Adrenal gland (tissue), 12 donors: ENCODE results near the gene PARVA. TPM values are rescaled to one million over a fixed set of nuclear protein-coding genes. Genes with fewer than 3 reads are reported as not detected.

Source experiments
- DNase-seq, 7 donors: peaks; one replicate each; pipeline ENCODE4 v3.0.0-alpha.2; 2019 to 2020
- H3K27ac ChIP-seq, 5 donors: fragments of 200-600 bp; sonication (generic) in 4 of 5; 1 replicate in 3 of 5; 2 replicates in 2 of 5; pipeline versions ENCODE4 v1.5.1 to v1.8.0; 2016 to 2020; ENCODE audit warnings: mild to moderate bottlenecking in 1 of 5
- H3K27me3 ChIP-seq: fragments of 200-600 bp; 2 replicates; pipeline ENCODE4 v1.8.0; 2021
- H3K36me3 ChIP-seq, 2 donors: fragments of 200-600 bp; replicated peaks in 1 of 2; 1 replicate in 1 of 2; 2 replicates in 1 of 2; pipeline versions ENCODE4 v1.5.1 to v1.8.0; 2018 to 2022
- H3K4me1 ChIP-seq, 2 donors: fragments of 200-600 bp; replicated peaks in 1 of 2; 1 replicate in 1 of 2; 2 replicates in 1 of 2; pipeline versions ENCODE4 v1.5.1 to v1.8.0; 2018 to 2021
- H3K4me3 ChIP-seq, 4 donors: fragments of 200-600 bp; sonication (generic) in 3 of 4; one replicate each; pipeline ENCODE4 v1.5.1; 2016 to 2018
- H3K9me3 ChIP-seq, 3 donors: fragments of 200-600 bp; sonication (generic) in 1 of 3; replicated peaks in 1 of 3; 1 replicate in 2 of 3; 2 replicates in 1 of 3; pipeline versions ENCODE4 v1.5.1 to v1.8.0; 2016 to 2021
- CTCF ChIP-seq, 6 experiments: fragments of 450-650 bp in 4 of 6; fragments of 200-600 bp in 2 of 6; sonication (generic) in 1 of 6; IDR thresholded peaks; 1 replicate in 5 of 6; 2 replicates in 1 of 6; pipeline versions ENCODE4 v1.5.1 to v1.8.0; 2016 to 2021; ENCODE audit warnings: antibody characterized with exemption in 6 of 6, mild to moderate bottlenecking in 2 of 6, moderate library complexity in 1 of 6
- POLR2A ChIP-seq, 2 donors: fragments of 450-650 bp; IDR thresholded peaks; one replicate each; pipeline ENCODE4 v1.6.1; 2017; ENCODE audit warnings: antibody characterized with exemption in 2 of 2, mild to moderate bottlenecking in 2 of 2, moderate library complexity in 1 of 2
- WGBS, 4 donors: extraction: QIAGEN DNeasy Blood & Tissue Kit in 2 of 4; methylation state at CpG; one replicate each; pipeline versions ENCODE4 v1.1.5 to v1.1.7; 2013 to 2017; 5-methylcytosine and 5-hydroxymethylcytosine counted together
- intact Hi-C, 2 donors: fragments of 100-400 bp; cut with DNase I; formaldehyde crosslinking; loops; one replicate each; pipeline versions ENCODE4 v1.14.1 to v1.15.0; 2022 to 2023
- polyA plus RNA-seq, 3 donors: library from polyadenylated mRNA; stranded (reverse); fragments of 200-250 nt in 2 of 3; fragments of 350-450 nt in 1 of 3; fragmentation: Illumina TruSeq in 1 of 3; extraction: RNeasy Lipid Tissue Mini Kit (QIAGEN cat#74804) in 1 of 3; gene quantifications; one replicate each; pipeline ENCODE4 v1.2.3, GENCODE V29; 2013 to 2014
- total RNA-seq, 9 donors: library from RNA; depleted of rRNA in 4 of 9; stranded (reverse); fragments of >200 nt in 4 of 9; fragments of 120-200 nt in 1 of 9; fragmentation: NEBNext Ultra II Directional in 1 of 9; extraction: Animal tissue kit (Norgen Biotek cat#: 25700) in 1 of 9; gene quantifications; one replicate each; pipeline versions ENCODE4 v1.1.0 to v1.2.4, GENCODE V29; 2013 to 2023
- donor health status: healthy with polysubstance abuse.
- donor health status: Bipolar disorder and iron deficiency.
- donor health status: DM: yes; HTN: yes; CAD: no.
- donor health status: DM: no; HTN: no; CAD: no.
- donor health status: DM: no; HTN: no; CAD: no.
- donor health status: DM: yes; HTN: yes; CAD: no.

PARVA gene
- total and polyA plus RNA-seq, 12 donors, result 13.0 to 58.9 (median 31.4) TPM

GRCh38 chr11:12411806-12412727, 34.7 kb downstream of the PARVA start:
- 38 to 46% (median 39%) methylated on average over 7 of the region's 7 CpGs for WGBS, 4 donors
- Histone ChIP-seq H3K4me3 (no peak overlapping the region), H3K9me3 (no peaks in the 10 kb centered on the region), H3K27me3 (no peaks in the 10 kb centered on the region), H3K36me3 (no peaks in the 10 kb centered on the region), H3K27ac (peak overlapping the region in 2 of 5 donors; percentile 30 to 46), H3K4me1 (peaks cover 0 to 38% of the 10 kb centered on the region in 2 donors)
- intact Hi-C loops, result loop anchor here in 1 of 2 donors (10.0 kb wide), 1 partner anchor 483 kb away; no protein-coding TSS in a partner anchor
- peak; percentile 38 to 87 (median 65) for DNase-seq
- TF ChIP-seq CTCF (IDR thresholded peaks at IDR 0.05), result peak; percentile 28 to 75 (median 60)
- TF ChIP-seq POLR2A (IDR thresholded peaks at IDR 0.05), result no peak

- TF ChIP-seq POLR2A (IDR thresholded peaks at IDR 0.05), result no peak
- TF ChIP-seq CTCF (IDR thresholded peaks at IDR 0.05), result no peak
- H3K4me3 ChIP-seq, result no peak overlapping the region
- no peaks in the 10 kb centered on the region for H3K27me3 ChIP-seq
- no peaks in the 10 kb centered on the region for H3K36me3 ChIP-seq
- DNase-seq, result no peak
- 69 to 72% (median 71%) methylated on average over 9 of the region's 9 CpGs for WGBS, 4 donors
- H3K27ac ChIP-seq, result peak overlapping the region in 2 of 5 donors; percentile 27 to 30
- intact Hi-C loops, result loop anchor here in 1 of 2 donors (10.0 kb wide), 1 partner anchor 481 kb away; no protein-coding TSS in a partner anchor
- peaks cover 0 to 38% of the 10 kb centered on the region in 2 donors for H3K4me1 ChIP-seq
- H3K9me3 ChIP-seq, result no peaks in the 10 kb centered on the region
These were observed 36.0 kb downstream of the PARVA start for GRCh38 chr11:12413141-12414052.

GRCh38 chr11:12414611-12415010, 37.2 kb downstream of the PARVA start:
- no peak for DNase-seq
- Histone ChIP-seq H3K4me3 (no peak overlapping the region), H3K27me3 (no peaks in the 10 kb centered on the region), H3K4me1 (peaks cover 0 to 38% of the 10 kb centered on the region in 2 donors), H3K36me3 (no peaks in the 10 kb centered on the region), H3K27ac (peak overlapping the region in 1 of 5 donors; percentile 11), H3K9me3 (no peaks in the 10 kb centered on the region)
- TF ChIP-seq CTCF (IDR thresholded peaks at IDR 0.05) (no peak), POLR2A (IDR thresholded peaks at IDR 0.05) (no peak)
- WGBS, 4 donors, result 81 to 91% (median 90%) methylated on average over 4 to 6 of the region's 6 CpGs
- intact Hi-C loops, result loop anchor here in 1 of 2 donors (10.0 kb wide), 1 partner anchor 480 kb away; no protein-coding TSS in a partner anchor
